Colonic mucosa (tissue), 4 donors: ENCODE data around the gene SEC24C. TPM values are rescaled to one million over a fixed set of nuclear protein-coding genes. Genes with fewer than 3 reads are reported as not detected.
"Not testable (repeated sequence)": the region's sequence is repeated elsewhere in the genome, so short reads cannot be mapped to it uniquely, and the experiment has no call there.

Experiments
- DNase-seq: peaks from one replicate; pipeline ENCODE4 v3.0.0-alpha.2; 2020
- H3K27ac ChIP-seq: fragments of 200-600 bp; one replicate; pipeline ENCODE4 v1.8.0; 2021
- H3K27me3 ChIP-seq: fragments of 200-600 bp; one replicate; pipeline ENCODE4 v1.8.0; 2021
- H3K36me3 ChIP-seq: fragments of 200-600 bp; one replicate; pipeline ENCODE4 v1.8.0; 2021
- H3K4me1 ChIP-seq: fragments of 200-600 bp; one replicate; pipeline ENCODE4 v1.8.0; 2021; ENCODE audit warnings: mild to moderate bottlenecking
- H3K4me3 ChIP-seq: fragments of 200-600 bp; one replicate; pipeline ENCODE4 v1.8.0; 2021
- H3K9ac ChIP-seq, 2 donors: one replicate each; pipeline ENCODE4 v1.7.0; 2013; ENCODE audit warnings: control low read depth in 2 of 2, low read depth in 2 of 2, low read length in 2 of 2
- H3K9me3 ChIP-seq: fragments of 200-600 bp; one replicate; pipeline ENCODE4 v1.8.0; 2021
- CTCF ChIP-seq: fragments of 200-600 bp; IDR thresholded peaks from one replicate; pipeline ENCODE4 v1.8.0; 2022; ENCODE audit warnings: antibody characterized with exemption, mild to moderate bottlenecking
- intact Hi-C: fragments of 100-400 bp; cut with DNase I; formaldehyde crosslinking; loops from one replicate; pipeline ENCODE4 v1.14.1; 2022
- total RNA-seq, 2 donors: library from RNA; stranded (reverse); fragmentation: NEBNext Ultra II Directional in 1 of 2; extraction: Animal tissue kit (Norgen Biotek cat#: 25700) in 1 of 2; gene quantifications; one replicate each; pipeline ENCODE4 v1.2.1, GENCODE V29; 2021
- donor health status: healthy.
- donor health status: DM: no; HTN: no; CAD: no.
- donor health status: DM: no; HTN: no; CAD: no.

The SEC24C gene
- total RNA-seq, 2 donors from 2014 or later, result 66.0 to 94.8 TPM

GRCh38 chr10:73731588-73732375 is 12.4 kb upstream of the SEC24C start:
- TF ChIP-seq CTCF, result no peak
- H3K27ac ChIP-seq, result no peak overlapping the region

GRCh38 chr10:73732426-73732825 is 11.7 kb upstream of the SEC24C start:
- Histone ChIP-seq H3K9ac (no peak overlapping the region), H3K27me3 (no peaks in the 10 kb centered on the region), H3K9me3 (no peaks in the 10 kb centered on the region), H3K27ac (no peak overlapping the region), H3K4me3 (no peak overlapping the region), H3K36me3 (no peaks in the 10 kb centered on the region), H3K4me1 (peaks cover 7% of the 10 kb centered on the region)
- intact Hi-C loops, result no loop called here
- no peak for TF ChIP-seq CTCF
- DNase-seq, result no peak

More at GRCh38 chr10:73731588-73732375, 12.4 kb upstream of the SEC24C start:
- H3K4me3 ChIP-seq, result no peak overlapping the region
- H3K36me3 ChIP-seq, result no peaks in the 10 kb centered on the region
- no peaks in the 10 kb centered on the region for H3K9me3 ChIP-seq
- intact Hi-C loops, result no loop called here
- H3K27me3 ChIP-seq, result no peaks in the 10 kb centered on the region
- H3K9ac ChIP-seq, result no peak overlapping the region
- peaks cover 7% of the 10 kb centered on the region for H3K4me1 ChIP-seq
- no peak for DNase-seq

GRCh38 chr10:73732931-73733623 is 11.1 kb upstream of the SEC24C start:
- TF ChIP-seq CTCF, result no peak
- Histone ChIP-seq H3K4me3 (no peak overlapping the region), H3K4me1 (peaks cover 7% of the 10 kb centered on the region), H3K9me3 (no peaks in the 10 kb centered on the region), H3K27ac (no peak overlapping the region), H3K27me3 (no peaks in the 10 kb centered on the region), H3K36me3 (no peaks in the 10 kb centered on the region), H3K9ac (no peak overlapping the region)
- intact Hi-C loops, result no loop called here
- DNase-seq, result no peak

GRCh38 chr10:73734028-73734720 is 10.0 kb upstream of the SEC24C start:
- TF ChIP-seq CTCF, result no peak
- peaks cover 7% of the 10 kb centered on the region for H3K4me1 ChIP-seq
- no peak for DNase-seq
- no peak overlapping the region for H3K27ac ChIP-seq
- no peak overlapping the region for H3K4me3 ChIP-seq
- H3K9ac ChIP-seq, result no peak overlapping the region
- intact Hi-C loops, result no loop called here
- no peaks in the 10 kb centered on the region for H3K9me3 ChIP-seq
- no peaks in the 10 kb centered on the region for H3K36me3 ChIP-seq
- H3K27me3 ChIP-seq, result no peaks in the 10 kb centered on the region

GRCh38 chr10:73734796-73735305 is 9.3 kb upstream of the SEC24C start:
- intact Hi-C loops, result no loop called here
- H3K27me3 ChIP-seq, result no peaks in the 10 kb centered on the region
- DNase-seq, result no peak
- no peaks in the 10 kb centered on the region for H3K36me3 ChIP-seq
- no peaks in the 10 kb centered on the region for H3K9me3 ChIP-seq
- H3K4me3 ChIP-seq, result no peak overlapping the region
- peaks cover 7% of the 10 kb centered on the region for H3K4me1 ChIP-seq
- no peak overlapping the region for H3K9ac ChIP-seq
- no peak overlapping the region for H3K27ac ChIP-seq
- TF ChIP-seq CTCF, result no peak

GRCh38 chr10:73740501-73741254 is 3.5 kb upstream of the SEC24C start:
- H3K9me3 ChIP-seq, H3K36me3 ChIP-seq, intact Hi-C loops, H3K9ac ChIP-seq, H3K27ac ChIP-seq, DNase-seq, H3K27me3 ChIP-seq, H3K4me1 ChIP-seq, H3K4me3 ChIP-seq: not testable (repeated sequence)
